ENCODE results near the gene C2CD3.

- no peak for TF ChIP-seq POLR2AphosphoS5 (IDR thresholded peaks at IDR 0.05; ENCODE audit: low read length)
- no peak for TF ChIP-seq ESRRA (IDR thresholded peaks at IDR 0.05; ENCODE audit: low read length)
- TF ChIP-seq JUNB (IDR thresholded peaks at IDR 0.05) = no peak
Measured at GRCh38 chr11:74048993-74049392, 121.8 kb downstream of the C2CD3 start.
